CMK (cell line): ENCODE measurements around the gene SLFN13.
"Not testable (repeated sequence)": the region's sequence is repeated elsewhere in the genome, so short reads cannot be mapped to it uniquely, and the experiment has no call there.

Source experiments
- DNase-seq: peaks from one replicate; pipeline ENCODE4 v3.0.0-alpha.2; 2010; ENCODE audit warnings: low read depth

SLFN13 gene, protein sequence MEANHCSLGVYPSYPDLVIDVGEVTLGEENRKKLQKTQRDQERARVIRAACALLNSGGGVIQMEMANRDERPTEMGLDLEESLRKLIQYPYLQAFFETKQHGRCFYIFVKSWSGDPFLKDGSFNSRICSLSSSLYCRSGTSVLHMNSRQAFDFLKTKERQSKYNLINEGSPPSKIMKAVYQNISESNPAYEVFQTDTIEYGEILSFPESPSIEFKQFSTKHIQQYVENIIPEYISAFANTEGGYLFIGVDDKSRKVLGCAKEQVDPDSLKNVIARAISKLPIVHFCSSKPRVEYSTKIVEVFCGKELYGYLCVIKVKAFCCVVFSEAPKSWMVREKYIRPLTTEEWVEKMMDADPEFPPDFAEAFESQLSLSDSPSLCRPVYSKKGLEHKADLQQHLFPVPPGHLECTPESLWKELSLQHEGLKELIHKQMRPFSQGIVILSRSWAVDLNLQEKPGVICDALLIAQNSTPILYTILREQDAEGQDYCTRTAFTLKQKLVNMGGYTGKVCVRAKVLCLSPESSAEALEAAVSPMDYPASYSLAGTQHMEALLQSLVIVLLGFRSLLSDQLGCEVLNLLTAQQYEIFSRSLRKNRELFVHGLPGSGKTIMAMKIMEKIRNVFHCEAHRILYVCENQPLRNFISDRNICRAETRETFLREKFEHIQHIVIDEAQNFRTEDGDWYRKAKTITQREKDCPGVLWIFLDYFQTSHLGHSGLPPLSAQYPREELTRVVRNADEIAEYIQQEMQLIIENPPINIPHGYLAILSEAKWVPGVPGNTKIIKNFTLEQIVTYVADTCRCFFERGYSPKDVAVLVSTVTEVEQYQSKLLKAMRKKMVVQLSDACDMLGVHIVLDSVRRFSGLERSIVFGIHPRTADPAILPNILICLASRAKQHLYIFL

DNA sequence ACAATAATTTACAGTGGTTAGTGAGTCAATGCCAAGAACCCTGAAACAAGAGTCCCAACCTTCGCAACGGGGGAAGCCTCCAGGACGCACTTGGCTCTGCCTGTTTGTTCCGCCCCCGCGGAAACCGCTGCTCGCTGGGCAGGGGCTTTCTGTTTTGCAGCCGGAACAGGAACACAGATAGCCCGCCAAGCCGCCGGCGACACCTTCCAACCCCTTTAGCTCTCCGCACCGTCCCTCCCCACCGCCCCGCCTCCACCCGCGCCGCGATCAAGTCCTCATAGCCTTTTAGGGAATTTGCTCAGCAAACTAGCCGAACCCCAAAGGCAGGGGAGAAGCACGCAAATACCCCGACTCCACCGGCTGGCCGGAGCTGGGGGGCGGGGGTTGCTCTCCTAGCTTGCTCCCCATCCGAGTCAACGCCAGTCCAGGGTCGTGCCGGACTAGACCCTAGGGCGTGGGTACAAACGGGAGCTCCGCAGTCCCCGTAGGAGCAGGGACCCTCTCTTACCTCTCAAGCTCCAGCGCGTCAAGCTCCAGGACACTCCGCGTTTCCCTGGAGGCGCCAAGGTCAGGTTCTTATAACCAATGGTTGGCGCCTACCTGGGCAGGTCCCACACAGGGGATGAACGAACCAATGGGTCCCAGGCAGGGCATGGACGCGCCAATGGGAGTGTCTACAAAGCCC, at the start of gene SLFN13:
Gene SLFN13, minus strand, starts transcription at position 553 of the 685 bp plus-strand sequence. CDS start 3,086 bp downstream, outside the sequence.
- peak; percentile 65 for DNase-seq

DNA sequence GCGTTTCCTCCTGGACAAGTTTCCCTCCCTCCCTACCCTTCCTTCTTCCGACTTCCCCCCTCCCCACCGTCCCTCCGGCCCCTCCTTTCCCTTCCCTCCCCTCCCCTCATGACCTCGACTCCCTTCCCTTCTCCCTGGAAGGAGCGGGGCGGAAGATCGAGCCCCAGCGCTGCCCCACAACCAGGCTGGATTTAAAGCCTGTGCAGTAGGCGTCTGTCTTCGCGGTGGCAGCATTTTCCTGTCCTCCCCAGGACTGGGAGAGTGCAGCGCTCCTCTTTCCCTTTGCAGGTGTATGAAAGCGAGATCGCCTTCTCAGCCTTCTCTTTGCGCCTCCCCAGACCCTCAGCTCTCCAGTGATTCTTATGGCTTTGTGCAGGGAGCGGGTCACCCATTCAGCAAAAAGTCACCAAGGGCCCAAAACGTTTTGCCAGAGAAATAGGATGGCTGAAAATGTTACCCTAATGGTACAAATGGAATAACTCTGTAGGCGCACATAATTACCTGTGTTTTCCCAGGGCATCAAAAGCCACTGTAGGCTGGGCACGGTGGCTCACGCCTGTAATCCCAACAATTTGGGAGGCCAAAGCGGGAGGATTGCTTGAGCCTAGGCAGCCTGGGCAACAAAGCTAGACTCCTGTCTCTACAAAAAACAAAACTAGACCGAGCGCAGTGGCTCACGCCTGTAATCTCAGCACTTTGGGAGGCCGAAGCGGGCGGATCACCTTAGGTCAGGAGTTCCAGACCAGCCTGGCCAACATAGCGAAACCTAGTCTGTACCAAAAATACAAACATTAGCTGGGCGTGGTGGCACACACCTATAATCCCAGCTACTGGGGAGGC, 48.1 kb upstream of the SLFN13 start:
- DNase-seq, result no peak

DNA sequence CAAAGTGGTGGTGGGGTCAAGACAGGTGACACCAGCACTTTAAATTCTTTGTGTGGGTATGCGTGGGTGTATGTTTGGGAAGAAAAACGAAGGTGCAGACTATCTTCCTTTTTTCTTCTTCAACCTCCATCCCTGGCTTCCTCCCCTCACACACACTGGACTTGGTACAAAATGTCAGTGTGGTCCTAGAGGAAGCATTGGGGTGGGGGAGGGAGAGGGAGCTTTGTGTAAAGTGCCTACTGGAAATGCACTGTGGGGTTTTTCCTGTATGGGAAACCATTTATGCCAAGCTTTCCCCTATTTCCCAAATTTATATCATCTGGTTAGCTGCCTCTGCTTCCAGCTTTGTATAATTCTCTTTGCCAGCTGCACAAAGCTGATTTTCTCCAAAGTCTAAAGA, 44.5 kb upstream of the SLFN13 start:
- DNase-seq, result no peak

DNA sequence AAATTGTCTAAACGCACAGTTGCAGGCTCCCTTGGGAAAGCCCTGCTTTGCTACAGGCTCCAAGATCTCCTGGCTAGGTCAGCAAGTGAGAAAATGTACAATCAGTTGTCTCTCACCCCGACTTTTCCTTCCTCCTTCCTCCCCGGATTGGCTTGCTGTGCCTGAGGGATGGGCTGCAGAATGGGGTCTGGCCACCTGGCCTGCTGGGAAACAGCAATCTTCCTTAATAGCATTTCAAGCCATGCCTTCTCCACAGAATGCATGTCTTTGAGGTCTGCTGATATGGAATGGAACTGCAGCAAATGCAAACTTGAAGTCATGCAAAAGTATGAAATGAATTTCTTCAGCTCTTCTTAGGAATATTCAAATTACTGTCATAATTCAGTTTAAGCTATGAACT, 42.9 kb upstream of the SLFN13 start:
- DNase-seq, result no peak

DNA sequence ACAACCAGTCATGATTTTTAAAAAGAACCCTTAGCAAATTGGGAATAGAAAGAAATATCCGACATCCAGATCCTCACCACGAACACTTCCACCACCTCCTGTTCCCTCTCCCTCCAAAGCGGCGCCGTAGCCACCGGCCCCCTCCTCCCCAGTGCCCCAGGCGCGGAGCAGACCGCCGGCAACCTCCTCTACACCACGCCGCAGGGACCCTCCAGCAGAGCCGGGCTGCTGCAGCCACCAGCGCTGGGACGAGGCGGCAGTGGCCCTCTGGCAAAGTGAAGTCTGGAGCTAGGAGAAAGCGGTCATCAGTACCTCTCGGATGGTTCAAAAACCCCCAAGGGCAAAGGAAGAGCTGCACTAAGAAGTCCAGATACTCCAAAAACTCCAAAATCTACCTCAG, 41.4 kb upstream of the SLFN13 start:
- no peak for DNase-seq

DNA sequence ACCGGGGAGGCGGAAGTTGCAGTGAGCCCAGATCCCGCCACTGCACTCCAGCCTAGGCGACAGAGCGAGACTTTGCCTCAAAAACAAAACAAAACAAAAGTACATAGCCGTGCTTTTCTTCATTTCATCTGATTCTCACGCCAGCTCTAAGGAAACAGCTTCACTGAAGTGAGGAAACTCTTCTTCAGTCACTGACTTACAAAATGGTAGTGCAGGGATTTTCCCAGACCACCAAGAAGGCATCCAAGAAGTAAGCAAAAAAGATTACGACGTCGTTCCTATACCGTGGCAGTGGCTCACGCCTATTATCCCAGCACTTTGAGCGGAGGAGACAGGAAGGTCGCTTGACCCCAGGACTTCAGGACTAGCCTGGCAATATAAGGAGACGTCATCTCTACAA, 40.4 kb upstream of the SLFN13 start:
- DNase-seq, result no peak

DNA sequence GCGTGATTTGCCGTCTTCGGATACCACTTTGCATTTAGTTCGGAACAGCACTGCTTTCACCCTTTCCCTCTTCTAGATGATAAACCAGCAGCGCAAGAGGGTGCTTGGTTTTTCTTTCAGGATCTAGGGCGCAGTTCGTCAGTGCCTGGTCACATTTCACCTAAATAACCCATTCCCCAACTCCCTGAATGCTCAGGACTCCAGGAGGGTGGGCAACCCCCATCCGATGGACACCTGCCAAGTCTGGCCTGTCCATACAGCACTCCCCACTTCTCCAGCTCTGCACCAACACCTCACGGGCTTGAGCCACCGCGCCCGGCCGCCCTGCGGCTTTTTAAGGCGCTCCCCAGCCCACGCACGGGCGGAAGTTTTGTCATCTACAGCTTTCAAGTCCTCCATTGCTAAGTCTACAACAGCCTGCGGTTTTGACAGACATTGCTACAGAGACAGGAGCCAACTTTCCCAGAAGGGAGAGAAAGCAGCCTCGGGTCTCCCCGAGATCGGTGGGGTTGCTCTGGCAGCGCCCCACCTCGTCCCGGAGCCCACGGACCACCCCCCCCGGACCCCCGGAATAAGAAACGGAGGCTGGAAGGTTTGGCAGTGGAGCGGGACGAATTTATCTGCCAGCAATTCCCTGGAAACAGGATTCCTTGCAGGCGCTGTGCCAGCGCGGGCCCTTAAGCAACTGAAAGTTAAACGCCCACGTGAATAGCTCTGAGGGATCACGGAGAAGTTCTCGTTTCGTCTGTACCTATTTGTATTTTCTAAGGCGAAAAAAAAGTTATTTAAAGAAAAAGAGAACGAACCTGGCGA, 38.6 kb upstream of the SLFN13 start:
- DNase-seq, result no peak

DNA sequence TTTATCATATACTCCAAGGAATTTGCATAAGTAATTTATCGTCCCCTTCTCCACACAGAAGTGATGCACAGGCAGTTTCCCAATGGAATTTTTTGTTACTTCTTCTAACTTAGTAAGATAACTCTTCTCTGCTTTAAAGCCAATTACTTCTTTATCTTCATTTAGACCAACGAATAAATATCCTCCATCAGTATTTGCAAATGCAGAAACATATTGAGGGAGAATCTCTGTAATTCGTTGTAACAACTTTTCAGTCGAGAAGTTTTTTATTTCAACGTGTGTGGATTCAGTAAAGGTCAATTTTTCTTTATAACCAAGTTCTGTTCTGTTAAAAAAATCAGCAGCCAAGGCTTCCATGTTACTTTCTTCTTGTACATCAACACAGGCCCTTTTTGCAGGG, 30.7 kb upstream of the SLFN13 start:
- DNase-seq, result no peak

DNA sequence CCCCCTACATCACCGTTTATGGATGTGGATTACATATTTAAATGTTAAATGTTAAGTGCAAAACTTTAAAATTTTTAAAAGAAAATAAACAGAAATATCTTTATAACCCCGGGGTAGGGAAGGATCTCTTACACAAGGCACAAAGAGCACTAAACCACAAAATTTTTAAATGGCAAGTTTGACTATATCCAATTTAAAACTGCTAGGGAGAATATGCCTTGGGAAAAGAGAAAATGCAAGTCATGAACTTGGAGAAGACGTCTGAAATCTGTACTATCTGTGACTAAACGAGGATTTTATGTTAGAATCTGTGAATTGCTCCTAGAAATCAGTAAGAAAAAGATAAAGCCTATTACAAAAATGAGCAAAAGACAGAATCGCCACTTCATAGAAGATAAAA, 28.7 kb upstream of the SLFN13 start:
- no peak for DNase-seq

DNA sequence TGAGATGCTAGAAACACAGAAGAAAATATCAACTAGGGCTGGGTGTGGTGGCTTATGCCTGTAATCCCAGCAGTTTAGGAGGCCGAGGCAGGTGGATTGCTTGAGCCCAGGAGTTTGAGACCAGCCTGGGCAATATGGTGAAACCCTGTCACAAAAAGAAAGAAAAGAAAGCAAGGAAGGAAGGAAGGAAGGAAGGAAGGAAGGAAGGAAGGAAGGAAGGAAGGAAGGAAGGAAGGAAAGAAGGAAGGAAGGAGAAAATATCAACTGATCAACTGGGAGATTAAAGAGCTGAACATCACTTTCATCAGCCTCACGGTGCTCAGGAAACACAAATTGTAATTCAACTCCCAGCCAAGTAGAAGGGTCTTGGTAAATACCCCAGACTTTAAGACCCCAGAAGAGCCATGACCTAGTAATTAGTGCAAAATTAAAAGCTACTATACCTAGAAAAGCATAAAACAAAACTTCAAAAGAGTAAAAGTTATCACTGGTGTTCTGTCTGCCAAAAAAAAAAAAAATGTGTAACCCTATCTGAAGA, 27.8 kb upstream of the SLFN13 start:
- no peak for DNase-seq

DNA sequence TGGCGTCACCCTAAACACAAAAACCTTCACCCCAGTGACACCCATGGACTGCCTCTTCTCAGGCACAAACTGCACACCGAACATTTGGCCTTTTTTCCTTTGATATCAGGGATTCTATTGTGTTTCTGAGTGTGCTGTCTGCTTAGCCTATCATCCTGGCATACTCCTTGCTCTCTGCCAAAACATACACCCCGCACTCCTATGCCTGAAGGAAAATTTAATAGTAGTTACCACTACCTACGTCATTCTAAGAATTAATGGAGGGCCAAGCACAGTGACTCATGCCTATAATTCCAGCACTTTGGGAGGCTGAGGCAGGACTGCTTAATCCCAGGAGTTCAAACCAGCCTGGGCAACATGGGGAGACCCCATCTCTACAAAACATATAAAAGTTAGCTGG, 19.9 kb upstream of the SLFN13 start:
- no peak for DNase-seq

DNA sequence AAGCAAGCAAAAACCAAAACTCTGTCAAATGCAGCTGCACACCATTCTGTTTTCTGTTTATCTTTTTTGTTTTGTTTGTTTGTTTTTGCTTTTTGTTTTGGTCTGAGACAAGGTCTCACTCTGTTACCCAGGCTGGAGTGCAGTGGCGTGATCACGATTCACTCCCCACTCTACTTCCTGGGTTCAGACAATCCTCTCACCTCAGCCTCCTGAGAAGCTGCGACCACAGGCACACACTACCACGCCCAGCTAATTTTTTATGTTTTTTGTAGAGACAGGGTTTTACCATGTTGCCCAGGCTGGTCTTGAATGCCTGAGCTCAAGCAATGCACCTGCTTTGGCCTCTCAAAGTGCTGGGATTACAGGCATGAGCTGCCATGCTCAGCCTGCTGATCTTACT, 19.3 kb upstream of the SLFN13 start:
- DNase-seq, result no peak

DNA sequence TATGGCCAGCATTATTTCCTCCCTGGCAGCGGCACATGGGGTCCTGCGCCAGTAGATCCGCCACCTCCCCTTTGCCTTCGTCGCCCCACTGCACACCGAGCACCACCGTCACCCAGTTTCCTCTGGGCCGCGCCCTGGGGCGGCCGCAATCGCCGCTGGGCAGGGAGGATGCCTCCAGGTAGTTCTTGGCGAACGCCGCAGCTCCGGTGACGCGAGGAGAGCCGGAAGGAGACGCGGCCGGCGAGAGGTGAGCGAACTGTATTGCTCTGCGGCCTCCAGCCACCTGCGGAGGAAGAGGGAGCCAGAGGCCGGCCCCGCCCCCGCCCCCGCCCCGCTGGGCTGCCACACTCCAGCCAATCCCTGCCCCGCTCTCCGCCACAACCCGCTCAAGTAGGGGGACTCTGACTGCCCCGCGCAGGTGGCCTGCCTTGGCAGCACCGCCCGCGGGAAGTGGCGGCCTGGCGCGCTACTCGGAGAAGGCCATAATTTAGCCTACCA, 11.8 kb upstream of the SLFN13 start:
- DNase-seq, result no peak

DNA sequence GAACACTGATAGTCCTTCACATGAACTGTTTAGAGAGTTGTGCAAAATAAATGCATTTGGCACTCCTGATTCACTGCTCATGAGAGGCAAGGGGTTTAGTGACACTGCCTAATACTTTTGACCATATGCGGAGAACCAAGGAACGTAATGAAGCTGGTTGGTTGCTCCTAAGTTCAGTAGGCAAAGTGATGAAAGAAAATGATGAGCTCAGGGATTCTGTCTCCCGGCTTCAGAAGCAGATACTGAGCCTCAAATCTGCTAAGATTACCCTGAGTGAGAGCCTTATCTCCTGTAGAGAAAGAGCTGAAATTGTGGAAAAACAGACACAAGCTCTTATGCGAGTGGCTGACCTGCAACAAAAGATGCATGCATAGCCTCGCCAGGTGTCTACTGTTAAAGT, 5.5 kb upstream of the SLFN13 start:
- DNase-seq, result not testable (repeated sequence)

DNA sequence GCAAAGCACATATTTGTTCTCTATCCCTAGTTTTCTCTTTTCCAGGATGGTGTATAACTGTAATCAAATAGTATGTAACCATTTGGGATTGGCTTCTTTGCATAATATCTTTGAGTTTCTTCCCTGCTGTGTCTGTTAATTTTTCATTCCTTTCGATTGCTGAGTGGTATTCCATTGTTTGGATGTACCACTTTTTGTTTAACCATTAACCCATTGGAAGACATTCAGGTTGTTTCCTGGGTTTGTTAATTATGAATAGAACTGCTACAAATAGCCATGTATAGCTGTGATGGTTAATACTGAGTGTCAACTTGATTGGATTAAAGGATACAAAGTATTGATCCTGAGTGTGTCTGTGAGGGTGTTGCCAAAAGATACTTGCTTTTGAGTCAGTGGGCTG, 4.6 kb upstream of the SLFN13 start:
- DNase-seq, result no peak

DNA sequence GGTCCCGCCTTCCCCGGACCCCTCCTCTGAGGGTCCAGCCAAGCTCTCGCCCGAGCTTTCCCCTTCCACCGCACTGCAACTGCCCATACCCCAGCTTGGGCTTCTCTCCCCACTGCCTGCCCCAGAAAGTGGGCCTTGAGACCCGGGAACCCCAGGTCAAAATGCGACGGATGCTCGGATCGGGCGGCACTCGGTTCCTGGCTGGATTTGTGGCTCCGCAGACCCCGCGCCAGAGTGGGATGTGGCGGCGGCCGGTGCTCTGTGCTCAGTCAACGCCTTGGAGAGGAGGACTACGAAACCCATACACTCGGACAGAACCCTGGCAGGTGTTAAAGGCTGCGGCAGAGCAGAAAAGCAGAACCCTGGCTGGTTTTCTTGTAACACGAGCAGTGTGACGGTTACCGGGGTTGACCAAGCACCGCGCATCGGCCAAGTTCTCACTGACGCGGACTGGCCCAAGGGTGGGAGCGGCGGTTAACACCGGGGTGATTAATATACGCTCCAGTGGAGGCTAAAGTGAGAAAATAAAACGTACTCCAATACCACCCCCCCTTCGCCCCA, 885 bp upstream of the SLFN13 start:
- DNase-seq, result no peak

DNA sequence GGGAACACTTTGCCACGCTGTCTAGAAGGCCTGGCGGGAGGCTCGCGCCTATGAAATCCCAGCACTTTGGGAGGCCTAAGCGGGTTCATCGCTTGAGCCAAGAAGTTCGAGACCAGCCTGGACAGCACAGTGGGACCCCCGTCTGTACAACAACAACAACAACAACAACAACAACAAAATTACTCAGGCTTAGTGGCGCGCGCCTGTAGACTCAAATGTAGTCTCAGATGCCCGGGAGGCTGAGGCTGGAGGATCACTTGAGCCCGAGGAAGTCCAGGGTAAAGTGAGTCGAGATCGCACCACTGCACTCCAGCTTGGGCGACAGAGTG, 297 bp upstream of the SLFN13 start:
- no peak for DNase-seq

DNA sequence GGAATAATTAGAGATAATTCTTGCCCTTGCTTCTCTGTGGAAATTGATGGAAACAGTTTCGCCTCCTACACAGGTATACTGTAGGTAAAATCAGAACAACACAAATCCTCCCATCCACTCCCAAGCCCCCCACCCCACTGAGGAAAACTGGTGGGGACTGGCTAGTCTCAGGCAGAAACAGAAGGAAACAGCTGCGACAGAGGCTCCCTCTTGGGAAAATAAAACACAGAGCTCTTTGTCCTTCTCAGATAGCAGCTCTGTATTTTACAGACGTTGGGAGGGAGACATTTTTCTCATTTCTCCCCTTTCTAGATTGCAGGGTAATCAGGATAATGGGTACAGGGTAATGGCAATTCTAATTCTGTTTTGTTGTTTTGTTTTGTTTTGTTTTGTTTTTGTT, 1.1 kb downstream of the SLFN13 start:
- no peak for DNase-seq

DNA sequence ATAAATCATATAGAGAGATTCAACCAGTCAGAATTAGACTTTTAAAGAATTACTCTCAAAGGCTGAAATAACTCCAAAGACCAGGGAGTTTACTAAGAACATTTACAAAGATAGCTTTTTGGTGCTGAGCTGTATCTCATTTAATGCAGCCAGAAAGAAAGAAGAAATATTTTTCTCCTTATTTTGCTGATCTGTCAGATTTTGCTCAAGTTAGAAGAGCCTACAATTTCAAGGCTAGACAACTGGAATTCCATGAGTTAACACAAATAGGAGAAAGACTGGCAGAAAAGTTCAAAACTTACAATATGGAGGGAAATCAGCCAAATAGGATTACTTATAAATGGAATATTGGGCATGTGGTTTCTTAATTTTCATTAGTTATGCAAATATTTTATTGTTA, 10.1 kb downstream of the SLFN13 start:
- no peak for DNase-seq
